ENCODE data around the gene SNX4. TPM values are rescaled to one million over a fixed set of nuclear protein-coding genes. Genes with fewer than 3 reads are reported as not detected.

Gene SNX4
- total and polyA plus RNA-seq, 3 donors from 2014 or later: 22.8 to 67.2 (median 60.7) TPM

DNA sequence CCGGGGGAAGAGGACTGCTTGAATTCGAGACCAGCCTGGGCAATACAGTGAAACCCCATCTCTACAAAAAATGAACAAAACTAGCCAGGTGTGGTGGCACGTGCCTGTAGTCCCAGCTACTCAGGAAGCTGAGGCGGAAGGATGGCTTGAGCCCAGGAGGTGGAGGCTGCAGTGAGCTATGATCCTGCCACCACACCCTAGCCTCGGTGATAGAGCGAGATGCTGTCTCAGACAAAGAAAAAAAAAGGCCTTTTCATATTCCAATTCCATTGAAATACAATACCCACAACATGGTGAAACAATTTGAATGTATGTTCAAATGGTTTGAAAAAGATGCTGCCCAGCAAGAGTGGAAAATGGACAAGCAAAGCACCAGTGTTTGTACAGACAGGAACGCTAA, 83.1 kb downstream of the SNX4 start:
- TF ChIP-seq, protein P1, sequence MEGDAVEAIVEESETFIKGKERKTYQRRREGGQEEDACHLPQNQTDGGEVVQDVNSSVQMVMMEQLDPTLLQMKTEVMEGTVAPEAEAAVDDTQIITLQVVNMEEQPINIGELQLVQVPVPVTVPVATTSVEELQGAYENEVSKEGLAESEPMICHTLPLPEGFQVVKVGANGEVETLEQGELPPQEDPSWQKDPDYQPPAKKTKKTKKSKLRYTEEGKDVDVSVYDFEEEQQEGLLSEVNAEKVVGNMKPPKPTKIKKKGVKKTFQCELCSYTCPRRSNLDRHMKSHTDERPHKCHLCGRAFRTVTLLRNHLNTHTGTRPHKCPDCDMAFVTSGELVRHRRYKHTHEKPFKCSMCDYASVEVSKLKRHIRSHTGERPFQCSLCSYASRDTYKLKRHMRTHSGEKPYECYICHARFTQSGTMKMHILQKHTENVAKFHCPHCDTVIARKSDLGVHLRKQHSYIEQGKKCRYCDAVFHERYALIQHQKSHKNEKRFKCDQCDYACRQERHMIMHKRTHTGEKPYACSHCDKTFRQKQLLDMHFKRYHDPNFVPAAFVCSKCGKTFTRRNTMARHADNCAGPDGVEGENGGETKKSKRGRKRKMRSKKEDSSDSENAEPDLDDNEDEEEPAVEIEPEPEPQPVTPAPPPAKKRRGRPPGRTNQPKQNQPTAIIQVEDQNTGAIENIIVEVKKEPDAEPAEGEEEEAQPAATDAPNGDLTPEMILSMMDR (IDR thresholded peaks at IDR 0.05): no peak
- TF ChIP-seq POLR2A (IDR thresholded peaks at IDR 0.05): no peak
- no peak overlapping the region for H3K4me3 ChIP-seq
- 83 to 85% methylated on average over 7 of the region's 7 CpGs for WGBS, 2 donors
- intact Hi-C loops (cut with DNase I; ENCODE audit: low total_unique reads): loop anchor here (10.0 kb wide), 1 partner anchor 672 kb away; no protein-coding TSS in a partner anchor
- H3K9me3 ChIP-seq: no peaks in the 10 kb centered on the region
- no peaks in the 10 kb centered on the region for H3K36me3 ChIP-seq (ENCODE audit: low read depth, missing control alignments)
- DNase-seq: no peak
- H3K27me3 ChIP-seq: no peaks in the 10 kb centered on the region
- no peak overlapping the region for H3K27ac ChIP-seq
- no peaks in the 10 kb centered on the region for H3K4me1 ChIP-seq

GRCh38 chr3:125435231-125435630, 84.8 kb downstream of the SNX4 start:
- Histone ChIP-seq H3K4me1 (no peaks in the 10 kb centered on the region), H3K36me3 (ENCODE audit: low read depth, missing control alignments) (no peaks in the 10 kb centered on the region), H3K27ac (no peak overlapping the region), H3K4me3 (no peak overlapping the region), H3K27me3 (no peaks in the 10 kb centered on the region), H3K9me3 (no peaks in the 10 kb centered on the region)
- intact Hi-C loops (cut with DNase I; ENCODE audit: low total_unique reads): loop anchor here (10.0 kb wide), 1 partner anchor 670 kb away; no protein-coding TSS in a partner anchor
- DNase-seq: no peak
- TF ChIP-seq, protein P1 (IDR thresholded peaks at IDR 0.05): no peak
- TF ChIP-seq POLR2A (IDR thresholded peaks at IDR 0.05): no peak
- 94% methylated on average over 2 of the region's 2 CpGs; no CpG with 5 or more reads in 1 of the 2 donors for WGBS, 2 donors

DNA sequence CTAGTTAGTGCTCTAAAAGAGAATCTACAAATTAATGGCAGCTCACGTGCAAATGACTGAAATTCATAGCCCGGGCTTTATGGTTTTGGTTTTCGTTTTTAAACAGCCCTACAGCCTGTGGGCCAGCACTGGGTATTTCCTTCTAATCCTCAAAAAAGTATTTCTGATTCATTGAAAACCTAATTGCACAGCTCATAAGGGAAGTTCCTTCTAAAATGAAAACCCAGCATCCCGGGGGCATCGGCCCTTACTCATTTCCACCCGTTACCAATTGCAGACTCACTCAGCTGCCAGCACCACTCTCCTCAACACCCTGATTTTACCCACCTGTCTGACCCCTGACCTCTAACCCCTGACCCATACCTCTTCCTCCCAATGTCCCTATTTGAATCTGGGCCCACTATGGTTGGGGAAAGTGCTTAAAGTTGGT, 85.4 kb downstream of the SNX4 start:
- 86 to 96% methylated on average over 6 of the region's 6 CpGs for WGBS, 2 donors
- intact Hi-C loops (cut with DNase I; ENCODE audit: low total_unique reads): loop anchor here (10.0 kb wide), 1 partner anchor 670 kb away; no protein-coding TSS in a partner anchor
- Histone ChIP-seq H3K27me3 (no peaks in the 10 kb centered on the region), H3K4me3 (no peak overlapping the region), H3K36me3 (ENCODE audit: low read depth, missing control alignments) (no peaks in the 10 kb centered on the region), H3K27ac (no peak overlapping the region), H3K9me3 (no peaks in the 10 kb centered on the region), H3K4me1 (no peaks in the 10 kb centered on the region)
- no peak for DNase-seq
- no peak for TF ChIP-seq POLR2A (IDR thresholded peaks at IDR 0.05)
- TF ChIP-seq, protein P1 (IDR thresholded peaks at IDR 0.05): no peak

- Histone ChIP-seq H3K27ac (no peak overlapping the region), H3K4me3 (no peak overlapping the region), H3K9me3 (no peaks in the 10 kb centered on the region), H3K27me3 (no peaks in the 10 kb centered on the region), H3K4me1 (no peaks in the 10 kb centered on the region), H3K36me3 (ENCODE audit: low read depth, missing control alignments) (no peaks in the 10 kb centered on the region)
- intact Hi-C loops (cut with DNase I; ENCODE audit: low total_unique reads): loop anchor here (10.0 kb wide), 1 partner anchor 669 kb away; no protein-coding TSS in a partner anchor
- no peak for DNase-seq
- 90 to 95% methylated on average over 2 to 6 of the region's 6 CpGs for WGBS, 2 donors
- TF ChIP-seq POLR2A (IDR thresholded peaks at IDR 0.05): no peak
- TF ChIP-seq, protein P1 (IDR thresholded peaks at IDR 0.05): no peak
Measured at GRCh38 chr3:125433611-125434041, 86.4 kb downstream of the SNX4 start.

- no peak for TF ChIP-seq POLR2A (IDR thresholded peaks at IDR 0.05)
- TF ChIP-seq, protein P1 (IDR thresholded peaks at IDR 0.05): no peak
- no peaks in the 10 kb centered on the region for H3K27me3 ChIP-seq
- no peak overlapping the region for H3K27ac ChIP-seq
- WGBS, 2 donors: 84 to 86% methylated on average over 6 of the region's 6 CpGs
- no peaks in the 10 kb centered on the region for H3K36me3 ChIP-seq (ENCODE audit: low read depth, missing control alignments)
- intact Hi-C loops (cut with DNase I; ENCODE audit: low total_unique reads): loop anchor here (10.0 kb wide), 1 partner anchor 668 kb away; no protein-coding TSS in a partner anchor
- H3K4me1 ChIP-seq: no peaks in the 10 kb centered on the region
- no peak for DNase-seq
- no peak overlapping the region for H3K4me3 ChIP-seq
- H3K9me3 ChIP-seq: no peaks in the 10 kb centered on the region
Measured at GRCh38 chr3:125433091-125433534, 86.9 kb downstream of the SNX4 start.

Data from testis (tissue), 3 donors.